SK-N-SH (cell line): ENCODE data around the gene VMAC.

Experiments
- CHD2 ChIP-seq: fragments of 150-350 bp; IDR thresholded peaks from 2 replicates; pipeline ENCODE4 v1.6.1; 2018; ENCODE audit warnings: low read length; ENCODE audit not compliant: partially characterized antibody
- SIN3A ChIP-seq: IDR thresholded peaks from 2 replicates; pipeline ENCODE4 v1.6.1; 2012; ENCODE audit warnings: low read depth, mild to moderate bottlenecking, low read length, moderate library complexity, borderline replicate concordance

- TF ChIP-seq SIN3A: no peak
- no peak for TF ChIP-seq CHD2
Measured at GRCh38 chr19:5916181-5916708, 11.6 kb downstream of the VMAC start.
